ENCODE data around the gene TICRR. TPM values are rescaled to one million over a fixed set of nuclear protein-coding genes. Genes with fewer than 3 reads are reported as not detected.

Gene TICRR
- total and polyA plus RNA-seq, 2 of the 8 experiments (the other 6 are each of a cell fraction or from before 2014, with no cell fraction given): 13.1 to 34.8 TPM

GRCh38 chr15:89665449-89666181 lies 90.3 kb downstream of the TICRR start:
- peak overlapping the region; percentile 71; the same call in 1 of the 2 replicates for H3K18ac ChIP-seq (ENCODE audit: extremely low read depth, low read length)
- H3K56ac ChIP-seq (replicated peaks; ENCODE audit: insufficient read length, low read depth, low read length): no peak overlapping the region
- H3K23me2 ChIP-seq (ENCODE audit: low read depth, low read length): no peaks in the 10 kb centered on the region; the same call in 1 of the 2 replicates
- no peak overlapping the region for H4K91ac ChIP-seq (replicated peaks; ENCODE audit: insufficient read length, low read length)
- peak overlapping the region; percentile 91 for H2AFZ ChIP-seq (ENCODE audit: low read length)
- no peaks in the 10 kb centered on the region for H4K20me1 ChIP-seq (replicated peaks in 1 of 2; ENCODE audit: control insufficient read depth in 1 of 2, insufficient read depth in 2 of 2, low read length in 2 of 2)
- H2AK5ac ChIP-seq (ENCODE audit: low read depth, low read length): no peak overlapping the region
- H3K4me1 ChIP-seq (replicated peaks in 1 of 4; ENCODE audit: control insufficient read depth in 3 of 4, insufficient read depth in 4 of 4, low read length in 3 of 4): peaks cover 0 to 11% (median 7%) of the 10 kb centered on the region in 4 experiments; a peak in 6 of 7 replicates
- H2BK15ac ChIP-seq (ENCODE audit: low read length): no peak overlapping the region
- H2BK5ac ChIP-seq (ENCODE audit: low read depth, low read length): no peak overlapping the region
- CTCF ChIA-PET (ENCODE audit: partially characterized antibody): interaction anchor here (1.5 to 2.4 kb wide), 4 partner anchors 8 to 20 kb away, joined by 6 to 12 read pairs (median 6); no protein-coding TSS in a partner anchor
- no peak for FAIRE-seq
- H3K23ac ChIP-seq (ENCODE audit: insufficient read length): no peak overlapping the region
- POLR2A ChIA-PET (ENCODE audit: partially characterized antibody): interaction anchor here (0.7 to 1.1 kb wide), 2 partner anchors 17 to 82 kb away, joined by 3 read pairs; no protein-coding TSS in a partner anchor
- H3K14ac ChIP-seq (ENCODE audit: insufficient read length): no peak overlapping the region
- TF ChIP-seq KDM4A (IDR thresholded peaks at IDR 0.05; ENCODE audit: low read depth, low read length, severe bottlenecking): peak; percentile 58
- no peak for TF ChIP-seq BCL11A (IDR thresholded peaks at IDR 0.05; ENCODE audit: low read depth in 2 of 2, low read length in 2 of 2)
- TF ChIP-seq CBX5 (IDR thresholded peaks at IDR 0.05; ENCODE audit: low read depth, low read length): no peak
- 0 out of 2 replicates have a peak, but pooled peaks have one; percentile 33 for TF ChIP-seq GABPA (IDR thresholded peaks at IDR 0.05; ENCODE audit: borderline replicate concordance, insufficient read depth, low read length)
- TF ChIP-seq CTCF (IDR thresholded peaks at IDR 0.05; ENCODE audit: control extremely low read depth in 1 of 3, insufficient read depth in 1 of 3, low read depth in 1 of 3, low read length in 3 of 3): no peak
- 0 out of 2 replicates have a peak, but pooled peaks have one; percentile 32 for TF ChIP-seq PHF8 (conservative IDR thresholded peaks at IDR 0.05; ENCODE audit: low read depth, low read length)
- no peak for TF ChIP-seq EP300 (IDR thresholded peaks at IDR 0.05; ENCODE audit: borderline replicate concordance in 1 of 2, low read depth in 2 of 2, low read length in 2 of 2)
- no peak for TF ChIP-seq JUND (IDR thresholded peaks at IDR 0.05; ENCODE audit: low read length)
- no peak overlapping the region for H2BK12ac ChIP-seq (ENCODE audit: low read depth, low read length)
- H2BK20ac ChIP-seq (ENCODE audit: low read length): no peak overlapping the region
- no peak overlapping the region for H2BK120ac ChIP-seq (replicated peaks; ENCODE audit: low read depth, low read length)
- H3K36me3 ChIP-seq (ENCODE audit: control insufficient read depth in 2 of 4, insufficient read depth in 4 of 4, low read length in 3 of 4): no peaks in the 10 kb centered on the region
- peaks cover 0 to 20% (median 12%) of the 10 kb centered on the region in 4 experiments; a peak in 5 of 7 replicates for H3K27me3 ChIP-seq (replicated peaks in 1 of 4; ENCODE audit: control insufficient read depth in 3 of 4, extremely low read depth in 1 of 4, insufficient read depth in 3 of 4, low read length in 3 of 4)
- H3K27ac ChIP-seq (ENCODE audit: low read depth, low read length): no peak overlapping the region
- no peak overlapping the region for H4K5ac ChIP-seq (ENCODE audit: insufficient read length, low read depth, low read length)
- no peak overlapping the region for H4K8ac ChIP-seq (ENCODE audit: extremely low read depth, insufficient read depth, low read length)
- peak overlapping the region; percentile 21 to 61 (median 52) for H3K4me3 ChIP-seq (ENCODE audit: extremely low read depth in 1 of 4, insufficient read depth in 2 of 4, low read depth in 3 of 4, low read length in 4 of 4)
- H3K4ac ChIP-seq (replicated peaks; ENCODE audit: insufficient read length, low read depth, low read length): no peak overlapping the region
- H3K4me2 ChIP-seq (ENCODE audit: insufficient read depth in 1 of 2, low read depth in 2 of 2, low read length in 2 of 2): peak overlapping the region; percentile 74 to 76
- H3K9me3 ChIP-seq (ENCODE audit: insufficient read depth in 2 of 2, low read depth in 1 of 2, low read length in 1 of 2): no peaks in the 10 kb centered on the region
- WGBS, 2 experiments (ENCODE audit: extremely low coverage in 1 of 2, insufficient coverage in 1 of 2, insufficient read length in 1 of 2, insufficient replicate concordance in 2 of 2, low coverage in 1 of 2, low lambda C conversion rate in 2 of 2, missing lambda C conversion rate in 1 of 2): 4% methylated on average over 30 of the region's 72 CpGs; no CpG with 5 or more reads in 1 of the 2 experiments
- no peaks in the 10 kb centered on the region for H3K79me1 ChIP-seq (ENCODE audit: low read depth, low read length)
- no peak overlapping the region for H3K9ac ChIP-seq (replicated peaks in 1 of 4; ENCODE audit: extremely low read depth in 1 of 4, low read depth in 3 of 4, low read length in 3 of 4)
- peak in 1 of 2 experiments; percentile 79 for DNase-seq (ENCODE audit: low read depth in 1 of 2, low spot score in 2 of 2)
- no peaks in the 10 kb centered on the region for H3K79me2 ChIP-seq (ENCODE audit: control insufficient read depth in 1 of 2, insufficient read depth in 2 of 2, low read length in 2 of 2)
